ENCODE measurements around the gene MYO18B. TPM values are rescaled to one million over a fixed set of nuclear protein-coding genes. Genes with fewer than 3 reads are reported as not detected.

MYO18B gene
- total RNA-seq, 2 experiments from 2014 or later: 0.11 to 0.22 TPM

- intact Hi-C loops (cut with DNase I, micrococcal nuclease): no loop called here
- H3K9me3 ChIP-seq (ENCODE audit: control insufficient read depth in 1 of 2, insufficient read depth in 1 of 2, low read length in 2 of 2): no peaks in the 10 kb centered on the region
- no peak overlapping the region for H3K27ac ChIP-seq (ENCODE audit: low read depth in 1 of 2, low read length in 2 of 2)
- TF ChIP-seq CTCF (IDR thresholded peaks at IDR 0.05): no peak
- no peak for DNase-seq
- Mint-ChIP-seq H3K27ac (no peak overlapping the region), H3K27me3 (peaks cover 33% of the 10 kb centered on the region), H3K4me1 (ENCODE audit: low read depth) (no peaks in the 10 kb centered on the region), H3K4me3 (no peak overlapping the region), H3K9me3 (no peaks in the 10 kb centered on the region), H3K36me3 (ENCODE audit: low read depth) (no peaks in the 10 kb centered on the region)
- no peaks in the 10 kb centered on the region for H3K4me1 ChIP-seq (ENCODE audit: insufficient read depth, low read length)
- H3K27me3 ChIP-seq (ENCODE audit: control insufficient read depth in 1 of 2, insufficient read depth in 2 of 2, low read length in 2 of 2): peaks cover 5 to 6% of the 10 kb centered on the region in 2 experiments
- CTCF ChIA-PET: no interaction called here
- H3K4me3 ChIP-seq (ENCODE audit: low read length): no peak overlapping the region
- POLR2A ChIA-PET: no interaction called here
- no peak for ATAC-seq (ENCODE audit: poor library complexity)
- no peaks in the 10 kb centered on the region for H3K36me3 ChIP-seq (ENCODE audit: insufficient read depth, low read length)
These were observed 305.9 kb downstream of the MYO18B start for GRCh38 chr22:26047920-26048319.

GRCh38 chr22:26050079-26050478, 308.1 kb downstream of the MYO18B start:
- H3K36me3 Mint-ChIP-seq (ENCODE audit: low read depth): no peaks in the 10 kb centered on the region
- H3K36me3 ChIP-seq (ENCODE audit: insufficient read depth, low read length): no peaks in the 10 kb centered on the region
- no peaks in the 10 kb centered on the region for H3K4me1 Mint-ChIP-seq (ENCODE audit: low read depth)
- no peaks in the 10 kb centered on the region for H3K9me3 Mint-ChIP-seq
- no peak overlapping the region for H3K27ac Mint-ChIP-seq
- H3K4me3 ChIP-seq (ENCODE audit: low read length): no peak overlapping the region
- ATAC-seq (ENCODE audit: poor library complexity): no peak
- no peak overlapping the region for H3K4me3 Mint-ChIP-seq
- ChIA-PET POLR2A (no interaction called here), CTCF (no interaction called here)
- peaks cover 49% of the 10 kb centered on the region for H3K27me3 Mint-ChIP-seq
- H3K27ac ChIP-seq (ENCODE audit: low read depth in 1 of 2, low read length in 2 of 2): no peak overlapping the region
- no peak for DNase-seq
- peaks cover 5 to 8% of the 10 kb centered on the region in 2 experiments for H3K27me3 ChIP-seq (ENCODE audit: control insufficient read depth in 1 of 2, insufficient read depth in 2 of 2, low read length in 2 of 2)
- H3K9me3 ChIP-seq (ENCODE audit: control insufficient read depth in 1 of 2, insufficient read depth in 1 of 2, low read length in 2 of 2): no peaks in the 10 kb centered on the region
- intact Hi-C loops (cut with DNase I, micrococcal nuclease): no loop called here
- no peak for TF ChIP-seq CTCF (IDR thresholded peaks at IDR 0.05)
- no peaks in the 10 kb centered on the region for H3K4me1 ChIP-seq (ENCODE audit: insufficient read depth, low read length)

GRCh38 chr22:26053737-26054316, 311.8 kb downstream of the MYO18B start:
- TF ChIP-seq CTCF (IDR thresholded peaks at IDR 0.05): no peak
- DNase-seq (no peak), ATAC-seq (ENCODE audit: poor library complexity) (no peak)
- peaks cover 7 to 18% of the 10 kb centered on the region in 2 experiments for H3K27me3 ChIP-seq (ENCODE audit: control insufficient read depth in 1 of 2, insufficient read depth in 2 of 2, low read length in 2 of 2)
- no peak overlapping the region for H3K4me3 ChIP-seq (ENCODE audit: low read length)
- Mint-ChIP-seq H3K4me3 (no peak overlapping the region), H3K4me1 (ENCODE audit: low read depth) (no peaks in the 10 kb centered on the region), H3K27me3 (peaks cover 64% of the 10 kb centered on the region), H3K36me3 (ENCODE audit: low read depth) (no peaks in the 10 kb centered on the region), H3K9me3 (no peaks in the 10 kb centered on the region), H3K27ac (no peak overlapping the region)
- H3K4me1 ChIP-seq (ENCODE audit: insufficient read depth, low read length): no peaks in the 10 kb centered on the region
- intact Hi-C loops (cut with DNase I, micrococcal nuclease): no loop called here
- ChIA-PET CTCF (no interaction called here), POLR2A (no interaction called here)
- H3K9me3 ChIP-seq (ENCODE audit: control insufficient read depth in 1 of 2, insufficient read depth in 1 of 2, low read length in 2 of 2): no peaks in the 10 kb centered on the region
- no peaks in the 10 kb centered on the region for H3K36me3 ChIP-seq (ENCODE audit: insufficient read depth, low read length)
- H3K27ac ChIP-seq (ENCODE audit: low read depth in 1 of 2, low read length in 2 of 2): no peak overlapping the region

Measured in CD4-positive, alpha-beta T cell (primary cell).